OCI-LY3 (cell line): Measurements from ENCODE around the gene LRP6.
"Not testable (repeated sequence)": the region's sequence is repeated elsewhere in the genome, so short reads cannot be mapped to it uniquely, and the experiment has no call there.

Source experiments
- H2AFZ ChIP-seq: fragments of 200-600, 300-600 bp; shearing (Covaris generic); 2 replicates; pipeline ENCODE4 v1.6.0; 2014; ENCODE audit warnings: antibody characterized with exemption, low read depth, low read length
- H3K27ac ChIP-seq: fragments of 200-600, 300-600 bp; sonication (generic); 2 replicates; pipeline ENCODE4 v1.5.1; 2014; ENCODE audit warnings: mild to moderate bottlenecking, low read length, moderate library complexity, mixed read lengths
- H3K27me3 ChIP-seq: fragments of 200-600, 300-600 bp; sonication (generic); 2 replicates; pipeline ENCODE4 v1.6.1; 2014; ENCODE audit warnings: low read depth, low read length, mixed read lengths
- H3K36me3 ChIP-seq: fragments of 200-600, 300-600 bp; sonication (generic); replicated peaks from 2 replicates; pipeline ENCODE3; 2014; ENCODE audit warnings: low read depth, low read length, mixed read lengths
- H3K4me1 ChIP-seq: fragments of 300-600, 200-600 bp; sonication (generic); 2 replicates; pipeline ENCODE4 v1.6.1; 2014; ENCODE audit warnings: low read length, mixed read lengths
- H3K4me2 ChIP-seq: fragments of 200-600, 300-600 bp; sonication (generic); 2 replicates; pipeline ENCODE4 v1.6.1; 2014; ENCODE audit warnings: low read length, mixed read lengths
- H3K4me3 ChIP-seq: fragments of 300-600, 200-600 bp; sonication (generic); 2 replicates; pipeline ENCODE4 v1.5.1; 2014; ENCODE audit warnings: antibody characterized with exemption, mild to moderate bottlenecking, low read length, moderate library complexity
- H3K79me2 ChIP-seq: fragments of 300-600, 200-600 bp; shearing (Covaris generic); 2 replicates; pipeline ENCODE4 v1.6.1; 2014; ENCODE audit warnings: mild to moderate bottlenecking, low read length, mixed read lengths
- H3K9ac ChIP-seq: fragments of 300-600, 200-600 bp; shearing (Covaris generic); 2 replicates; pipeline ENCODE4 v1.6.0; 2014; ENCODE audit warnings: mild to moderate bottlenecking, low read length, moderate library complexity
- H3K9me3 ChIP-seq: fragments of 200-600, 300-600 bp; shearing (Covaris generic); 2 replicates; pipeline ENCODE4 v1.6.1; 2014; ENCODE audit warnings: low read length, mixed read lengths; ENCODE audit not compliant: insufficient read depth
- H4K20me1 ChIP-seq: fragments of 200-600, 300-600 bp; sonication (generic); 2 replicates; pipeline ENCODE4 v1.6.1; 2016; ENCODE audit warnings: low read length, mixed read lengths; ENCODE audit not compliant: insufficient read depth
- CTCF ChIP-seq: fragments of 200-600, 300-600 bp; sonication (generic); IDR thresholded peaks from 2 replicates; pipeline ENCODE4 v1.5.1; 2014; ENCODE audit warnings: antibody characterized with exemption, low read length, low read depth
- EZH2phosphoT487 ChIP-seq: fragments of 200-600 bp; shearing (Covaris generic); IDR thresholded peaks from 2 replicates; pipeline ENCODE4 v1.6.1; 2018; ENCODE audit warnings: antibody characterized with exemption, mixed run types, low read depth

LRP6 gene

DNA sequence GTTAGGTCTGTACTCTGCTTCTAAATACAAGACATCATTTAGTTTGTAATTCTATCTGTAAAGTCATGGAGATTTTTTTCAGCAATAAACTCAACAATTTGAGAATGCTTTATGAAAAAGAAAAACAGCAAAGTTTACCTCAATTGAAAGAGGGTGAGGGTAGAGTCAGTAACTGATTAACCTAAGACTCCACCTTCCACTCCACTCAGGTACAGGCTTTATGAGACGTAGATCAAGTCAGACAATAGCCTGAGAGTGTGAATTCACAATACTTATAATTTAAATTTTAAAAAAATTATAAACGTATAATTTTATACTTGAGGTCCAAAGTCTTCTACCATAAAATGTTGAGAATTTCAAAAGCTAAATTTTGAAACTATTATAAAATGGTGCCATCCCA is 150.2 kb downstream of the LRP6 start:
- no peak overlapping the region for H3K27ac ChIP-seq

GRCh38 chr12:12115514-12115913 is 151.3 kb downstream of the LRP6 start:
- no peaks in the 10 kb centered on the region for H3K4me1 ChIP-seq
- H4K20me1 ChIP-seq = no peaks in the 10 kb centered on the region

More for the DNA sequence above, 150.2 kb downstream of the LRP6 start:
- H4K20me1 ChIP-seq = no peaks in the 10 kb centered on the region
- no peaks in the 10 kb centered on the region for H3K9me3 ChIP-seq
- TF ChIP-seq CTCF = no peak
- no peak for TF ChIP-seq EZH2phosphoT487
- H3K79me2 ChIP-seq = no peaks in the 10 kb centered on the region
- H3K9ac ChIP-seq = no peak overlapping the region
- H3K4me2 ChIP-seq = no peak overlapping the region
- H3K36me3 ChIP-seq = no peaks in the 10 kb centered on the region
- H3K4me3 ChIP-seq = no peak overlapping the region
- H3K4me1 ChIP-seq = no peaks in the 10 kb centered on the region
- H3K27me3 ChIP-seq = no peaks in the 10 kb centered on the region
- H2AFZ ChIP-seq = no peak overlapping the region

DNA sequence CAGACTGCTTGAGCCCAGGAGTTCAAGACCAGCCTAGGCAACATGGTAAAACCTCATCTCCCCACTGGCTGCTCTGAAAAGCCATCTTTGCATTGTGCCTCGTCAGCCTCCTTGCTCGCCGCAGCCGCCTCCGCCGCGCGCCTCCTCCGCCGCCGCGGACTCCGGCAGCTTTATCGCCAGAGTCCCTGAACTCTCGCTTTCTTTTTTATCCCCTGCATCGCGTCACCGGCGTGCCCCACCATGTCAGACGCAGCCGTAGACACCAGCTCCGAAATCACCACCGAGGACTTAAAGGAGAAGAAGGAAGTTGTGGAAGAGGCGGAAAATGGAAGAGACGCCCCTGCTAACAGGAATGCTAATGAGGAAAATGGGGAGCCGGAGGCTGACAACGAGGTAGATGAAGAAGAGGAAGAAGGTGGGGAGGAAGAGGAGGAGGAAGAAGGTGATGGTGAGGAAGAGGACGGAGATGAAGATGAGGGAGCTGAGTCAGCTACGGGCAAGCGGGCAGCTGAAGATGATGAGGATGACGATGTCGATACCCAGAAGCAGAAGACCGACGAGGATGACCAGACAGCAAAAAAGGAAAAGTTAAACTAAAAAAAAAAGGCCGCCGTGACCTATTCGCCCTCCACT is 155.8 kb downstream of the LRP6 start:
- not testable (repeated sequence) for H3K9me3 ChIP-seq, H3K9ac ChIP-seq, H3K4me1 ChIP-seq, H3K36me3 ChIP-seq, H3K27ac ChIP-seq, H4K20me1 ChIP-seq, H3K79me2 ChIP-seq, H3K4me2 ChIP-seq, H2AFZ ChIP-seq, H3K27me3 ChIP-seq
- H3K4me3 ChIP-seq = peak overlapping the region; percentile 42; the same call in 1 of the 2 replicates

More at GRCh38 chr12:12115514-12115913, 151.3 kb downstream of the LRP6 start:
- Histone ChIP-seq H3K36me3 (no peaks in the 10 kb centered on the region), H3K79me2 (no peaks in the 10 kb centered on the region), H3K9ac (no peak overlapping the region), H3K4me3 (no peak overlapping the region), H2AFZ (no peak overlapping the region), H3K27ac (no peak overlapping the region), H3K9me3 (no peaks in the 10 kb centered on the region), H3K27me3 (no peaks in the 10 kb centered on the region), H3K4me2 (no peak overlapping the region)
- TF ChIP-seq CTCF (no peak), EZH2phosphoT487 (no peak)

DNA sequence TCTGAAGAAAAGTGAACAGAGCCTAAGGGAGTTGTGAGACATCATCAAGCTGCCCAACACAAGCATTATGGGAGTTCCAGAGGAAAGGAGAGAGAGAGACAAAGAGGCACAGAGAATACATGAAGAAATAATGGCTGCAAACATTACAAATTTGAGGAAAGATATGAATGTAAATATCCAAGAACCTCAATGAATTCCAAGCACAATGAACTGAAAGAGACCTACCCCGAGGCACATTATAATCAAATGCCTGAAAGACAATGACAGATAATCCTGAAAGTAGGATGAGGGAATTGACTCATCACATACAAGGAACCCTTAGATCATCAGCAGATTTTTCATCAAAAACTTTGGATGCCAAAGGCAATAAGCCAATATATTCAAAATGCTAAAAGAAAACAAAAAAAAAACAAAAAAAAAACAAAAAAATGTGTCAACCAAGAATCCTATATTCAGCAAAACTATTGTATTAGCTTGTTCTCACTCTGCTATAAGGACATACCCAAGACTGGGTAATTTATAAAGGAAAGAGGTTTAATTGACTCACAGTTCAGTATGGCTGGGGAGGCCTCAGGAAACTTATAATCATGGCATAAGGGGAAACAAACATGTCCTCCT is 158.3 kb downstream of the LRP6 start:
- H3K79me2 ChIP-seq = no peaks in the 10 kb centered on the region
- H4K20me1 ChIP-seq = no peaks in the 10 kb centered on the region
- H3K4me3 ChIP-seq = no peak overlapping the region
- H3K9ac ChIP-seq = no peak overlapping the region
- no peaks in the 10 kb centered on the region for H3K27me3 ChIP-seq
- no peak overlapping the region for H3K4me2 ChIP-seq
- peaks cover 14% of the 10 kb centered on the region for H3K36me3 ChIP-seq
- no peak overlapping the region for H3K27ac ChIP-seq
- no peak overlapping the region for H2AFZ ChIP-seq
- TF ChIP-seq CTCF (no peak), EZH2phosphoT487 (no peak)
- peaks cover 6% of the 10 kb centered on the region; the same call in 1 of the 2 replicates for H3K9me3 ChIP-seq
- H3K4me1 ChIP-seq = no peaks in the 10 kb centered on the region
